GM10266 (cell line): ENCODE results near the gene AMBP.

Experiments used
- DNase-seq: peaks from one replicate; pipeline ENCODE4 v3.0.0; 2012; ENCODE audit errors: extremely low spot score
- CTCF ChIP-seq: IDR thresholded peaks from 2 replicates; pipeline ENCODE4 v1.5.1; 2012; ENCODE audit warnings: mild to moderate bottlenecking, low read depth; ENCODE audit not compliant: control insufficient read depth, insufficient read depth; ENCODE audit errors: missing control alignments

Gene AMBP

GRCh38 chr9:114030364-114030763 is 47.7 kb downstream of the AMBP start:
- DNase-seq: no peak
- no peak for TF ChIP-seq CTCF

GRCh38 chr9:114029311-114030170 is 48.6 kb downstream of the AMBP start:
- no peak for DNase-seq
- TF ChIP-seq CTCF: no peak

- no peak for TF ChIP-seq CTCF
- no peak for DNase-seq
Observed at GRCh38 chr9:114028646-114029045, 49.5 kb downstream of the AMBP start.

GRCh38 chr9:114027863-114028465 is 50.1 kb downstream of the AMBP start:
- no peak for DNase-seq
- TF ChIP-seq CTCF: no peak

GRCh38 chr9:114027159-114027862 is 50.8 kb downstream of the AMBP start:
- no peak for TF ChIP-seq CTCF
- DNase-seq: no peak

- TF ChIP-seq CTCF: no peak
- DNase-seq: no peak
Observed at GRCh38 chr9:114026335-114026734, 51.8 kb downstream of the AMBP start.
